SK-N-SH (cell line): Measurements from ENCODE around the gene MTCP1. TPM values are rescaled to one million over a fixed set of nuclear protein-coding genes. Genes with fewer than 3 reads are reported as not detected.

Experiments used
- CTCF ChIA-PET: fragments of 300-600, 350-600 bp; formaldehyde crosslinking; extraction: SDS; loops from one replicate; lab custom pipeline; 2021; lab: Yijun Ruan, JAX
- POLR2A ChIA-PET: fragments of 350-600 bp; sonication (Branson Sonifier 250); formaldehyde crosslinking; extraction: SDS; loops from one replicate; lab custom pipeline; 2020; ENCODE audit warnings: antibody characterized with exemption, inconsistent platforms; lab: Yijun Ruan, JAX
- DNase-seq: peaks from one replicate; pipeline ENCODE4 v3.0.0; 2012
- H2AFZ ChIP-seq: fragments of 200-600 bp; sonication (generic); 2 replicates; pipeline ENCODE4 v1.8.1; 2016; ENCODE audit warnings: antibody characterized with exemption, mild to moderate bottlenecking, low read depth
- H3F3A ChIP-seq: fragments of 200-600 bp; sonication (generic); replicated peaks from 2 replicates; pipeline ENCODE3; 2016; ENCODE audit warnings: antibody characterized with exemption, mild to moderate bottlenecking; ENCODE audit not compliant: insufficient read depth
- H3K27ac ChIP-seq, 2 experiments: fragments of 200-500 bp in 1 of 2; fragments of 200-600 bp in 1 of 2; sonication (Bioruptor generic) in 1 of 2; sonication (generic), shearing (Covaris generic) in 1 of 2; 2 replicates each; pipeline versions ENCODE4 v1.5.1 to v1.6.1; 2014 to 2016; ENCODE audit warnings: low read depth in 2 of 2, inconsistent platforms in 1 of 2, low read length in 1 of 2, mild to moderate bottlenecking in 1 of 2, mixed read lengths in 1 of 2
- H3K27me3 ChIP-seq: fragments of 200-600 bp; sonication (generic), shearing (Covaris generic); 2 replicates; pipeline ENCODE4 v1.6.1; 2016; ENCODE audit warnings: mixed run types; ENCODE audit not compliant: insufficient read depth
- H3K36me3 ChIP-seq, 2 experiments: fragments of 200-500 bp in 1 of 2; fragments of 200-600 bp in 1 of 2; sonication (Bioruptor generic) in 1 of 2; sonication (generic) in 1 of 2; replicated peaks in 1 of 2; 2 replicates each; pipeline versions ENCODE3 to v1.5.1; 2014 to 2016; ENCODE audit warnings: low read length in 1 of 2, mild to moderate bottlenecking in 1 of 2; ENCODE audit not compliant: insufficient read depth in 2 of 2, control insufficient read depth in 1 of 2
- H3K4me1 ChIP-seq, 2 experiments: fragments of 200-500 bp in 1 of 2; fragments of 200-600 bp in 1 of 2; sonication (Bioruptor generic) in 1 of 2; sonication (generic), shearing (Covaris generic) in 1 of 2; 2 replicates each; pipeline versions ENCODE4 v1.5.1 to v1.6.1; 2014 to 2016; ENCODE audit warnings: low read depth in 1 of 2, low read length in 1 of 2, mixed run types in 1 of 2; ENCODE audit not compliant: insufficient read depth in 2 of 2, control insufficient read depth in 1 of 2
- H3K4me2 ChIP-seq: fragments of 200-600 bp; sonication (generic), shearing (Covaris generic); 2 replicates; pipeline ENCODE4 v1.6.1; 2017; ENCODE audit warnings: mixed run types
- H3K4me3 ChIP-seq, 2 experiments: fragments of 200-500 bp in 1 of 2; fragments of 200-600 bp in 1 of 2; sonication (Bioruptor generic) in 1 of 2; sonication (generic), shearing (Covaris generic) in 1 of 2; 2 replicates each; pipeline versions ENCODE4 v1.5.1 to v1.8.1; 2014 to 2016; ENCODE audit warnings: low read depth in 2 of 2, inconsistent platforms in 1 of 2, low read length in 1 of 2, mild to moderate bottlenecking in 1 of 2, mixed read lengths in 1 of 2, moderate library complexity in 1 of 2
- H3K79me2 ChIP-seq: fragments of 200-600 bp; sonication (generic); 2 replicates; pipeline ENCODE4 v1.8.1; 2017; ENCODE audit warnings: mild to moderate bottlenecking; ENCODE audit not compliant: insufficient read depth
- H3K9ac ChIP-seq: fragments of 200-600 bp; sonication (generic); 2 replicates; pipeline ENCODE4 v1.6.1; 2017; ENCODE audit warnings: mixed run types
- H3K9me2 ChIP-seq: fragments of 200-600 bp; sonication (generic); 2 replicates; pipeline ENCODE4 v1.6.1; 2017; ENCODE audit warnings: mixed run types
- H3K9me3 ChIP-seq: fragments of 200-600 bp; sonication (generic); 2 replicates; pipeline ENCODE4 v1.6.1; 2017; ENCODE audit warnings: mixed run types, mild to moderate bottlenecking, moderate library complexity
- H4K20me1 ChIP-seq: fragments of 200-600 bp; sonication (generic); 2 replicates; pipeline ENCODE4 v1.6.1; 2017; ENCODE audit warnings: mild to moderate bottlenecking, mixed run types; ENCODE audit not compliant: insufficient read depth
- CHD2 ChIP-seq: fragments of 150-350 bp; IDR thresholded peaks from 2 replicates; pipeline ENCODE4 v1.6.1; 2018; ENCODE audit warnings: low read length; ENCODE audit not compliant: partially characterized antibody
- ELF1 ChIP-seq: IDR thresholded peaks from 2 replicates; pipeline ENCODE4 v1.4.0; 2012
- FOXM1 ChIP-seq: IDR thresholded peaks from 2 replicates; pipeline ENCODE4 v1.4.0; 2012; ENCODE audit warnings: low read depth, mild to moderate bottlenecking
- GATA2 ChIP-seq: sonication (generic); formaldehyde crosslinking; IDR thresholded peaks from 2 replicates; pipeline ENCODE4 v1.5.0; 2020; ENCODE audit warnings: mild to moderate bottlenecking, missing genetic modification reagents
- IRF3 ChIP-seq: fragments of 150-350 bp; IDR thresholded peaks from 2 replicates; pipeline ENCODE4 v1.6.1; 2016; ENCODE audit warnings: mild to moderate bottlenecking, low read depth, low read length
- MAX ChIP-seq: IDR thresholded peaks from 2 replicates; pipeline ENCODE4 v1.4.0; 2012; ENCODE audit warnings: low read depth
- MEF2A ChIP-seq: IDR thresholded peaks from 2 replicates; pipeline ENCODE4 v1.4.0; 2012; ENCODE audit warnings: low read depth, borderline replicate concordance
- MXI1 ChIP-seq: IDR thresholded peaks from 2 replicates; pipeline ENCODE4 v1.6.1; 2012; ENCODE audit warnings: mild to moderate bottlenecking, low read depth, low read length, improper control_type of control experiment
- PBX3 ChIP-seq: IDR thresholded peaks from 2 replicates; pipeline ENCODE4; 2012
- RAD21 ChIP-seq: IDR thresholded peaks from 2 replicates; pipeline ENCODE4 v1.6.1; 2012; ENCODE audit warnings: mild to moderate bottlenecking, low read length
- RCOR1 ChIP-seq: fragments of 150-350 bp; IDR thresholded peaks from 2 replicates; pipeline ENCODE4 v1.6.1; 2017; ENCODE audit warnings: antibody characterized with exemption, low read length
- SIN3A ChIP-seq: IDR thresholded peaks from 2 replicates; pipeline ENCODE4 v1.6.1; 2012; ENCODE audit warnings: low read depth, mild to moderate bottlenecking, low read length, moderate library complexity, borderline replicate concordance
- TAF1 ChIP-seq: IDR thresholded peaks from 2 replicates; pipeline ENCODE4 v1.6.1; 2012; ENCODE audit warnings: low read depth, mild to moderate bottlenecking, low read length, moderate library complexity, borderline replicate concordance
- TEAD4 ChIP-seq: IDR thresholded peaks from 2 replicates; pipeline ENCODE4 v1.4.0; 2012; ENCODE audit warnings: mild to moderate bottlenecking, borderline replicate concordance; ENCODE audit not compliant: insufficient read depth
- USF2 ChIP-seq: fragments of 150-350 bp; IDR thresholded peaks from 2 replicates; pipeline ENCODE4 v1.6.1; 2017; ENCODE audit warnings: antibody characterized with exemption, low read length, low read depth, borderline replicate concordance
- YY1 ChIP-seq: IDR thresholded peaks from 2 replicates; pipeline ENCODE4 v1.4.0; 2012; ENCODE audit warnings: low read depth, mild to moderate bottlenecking
- WGBS: methylation state at CpG from one replicate; pipeline ENCODE4 v1.1.6; 2017; ENCODE audit warnings: low lambda C conversion rate; 5-methylcytosine and 5-hydroxymethylcytosine counted together
- polyA plus RNA-seq, 3 experiments: library from polyadenylated mRNA; depleted of rRNA; stranded (reverse); fragments of >200 nt; gene quantifications; 2 replicates each; pipeline ENCODE4 v1.2.3, GENCODE V29; 2012
- TF ChIP-seq, protein P1 (sequence below): IDR thresholded peaks from 2 replicates; pipeline ENCODE4 v1.4.0; 2012; ENCODE audit warnings: low read depth, borderline replicate concordance

Gene MTCP1
- polyA plus RNA-seq, 1 of the 3 experiments (the other 2 are of a cell fraction), result 3.7 TPM

GRCh38 chrX:155053656-155054055 lies 17.3 kb downstream of the MTCP1 start:
- H3K4me3 ChIP-seq, result no peak overlapping the region
- peaks cover 0 to 7% of the 10 kb centered on the region in 2 experiments for H3K36me3 ChIP-seq
- no peaks in the 10 kb centered on the region for H3K27me3 ChIP-seq
- ChIA-PET POLR2A (no interaction called here), CTCF (no interaction called here)
- TF ChIP-seq MEF2A, result no peak
- TF ChIP-seq GATA2 (CRISPR knock-in tag), result no peak
- TF ChIP-seq RAD21, result no peak
- no peak for TF ChIP-seq PBX3
- TF ChIP-seq SIN3A, result no peak
- no peak for TF ChIP-seq TAF1
- TF ChIP-seq CHD2, result no peak
- TF ChIP-seq YY1, result no peak
- TF ChIP-seq, protein P1, sequence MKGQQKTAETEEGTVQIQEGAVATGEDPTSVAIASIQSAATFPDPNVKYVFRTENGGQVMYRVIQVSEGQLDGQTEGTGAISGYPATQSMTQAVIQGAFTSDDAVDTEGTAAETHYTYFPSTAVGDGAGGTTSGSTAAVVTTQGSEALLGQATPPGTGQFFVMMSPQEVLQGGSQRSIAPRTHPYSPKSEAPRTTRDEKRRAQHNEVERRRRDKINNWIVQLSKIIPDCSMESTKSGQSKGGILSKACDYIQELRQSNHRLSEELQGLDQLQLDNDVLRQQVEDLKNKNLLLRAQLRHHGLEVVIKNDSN, result no peak
- TF ChIP-seq FOXM1, result no peak
- TF ChIP-seq IRF3, result no peak
- no peak for TF ChIP-seq MXI1
- TF ChIP-seq ELF1, result no peak
- TF ChIP-seq RCOR1, result no peak
- TF ChIP-seq MAX, result no peak
- no peak for TF ChIP-seq USF2
- TF ChIP-seq TEAD4, result no peak
- no peaks in the 10 kb centered on the region for H3K9me3 ChIP-seq
- no peaks in the 10 kb centered on the region for H3K9me2 ChIP-seq
- peaks cover 0 to 7% of the 10 kb centered on the region in 2 experiments; a peak in 1 of 4 replicates for H3K4me1 ChIP-seq
- H3K9ac ChIP-seq, result no peak overlapping the region
- H3K79me2 ChIP-seq, result no peaks in the 10 kb centered on the region
- no peak overlapping the region for H3K27ac ChIP-seq
- H3K4me2 ChIP-seq, result no peak overlapping the region
- H3F3A ChIP-seq, result no peaks in the 10 kb centered on the region
- H4K20me1 ChIP-seq, result no peaks in the 10 kb centered on the region
- H2AFZ ChIP-seq, result no peak overlapping the region
- no peak for DNase-seq
- WGBS, result 46% methylated on average over 3 of the region's 3 CpGs
